Right lobe of liver (tissue), 6 donors: ENCODE data around the gene SEL1L. TPM values are rescaled to one million over a fixed set of nuclear protein-coding genes. Genes with fewer than 3 reads are reported as not detected.

Source experiments
- ATAC-seq, 4 donors: fragments of 200-7000 bp; cut with Tn5 transposase; one replicate each; pipeline ENCODE4 v1.9.1; 2020; ENCODE audit warnings: mild to moderate bottlenecking in 4 of 4, moderate library complexity in 4 of 4
- DNase-seq, 3 donors: peaks; one replicate each; pipeline ENCODE4 v3.0.0-alpha.2; 2020
- H3K27ac ChIP-seq, 3 donors: fragments of 200-600 bp; one replicate each; pipeline ENCODE4 v1.8.0; 2022
- H3K27me3 ChIP-seq, 2 donors: fragments of 200-600 bp; one replicate each; pipeline ENCODE4 v1.8.0; 2022
- H3K36me3 ChIP-seq, 4 donors: fragments of 200-600 bp; sonication (generic) in 1 of 4; one replicate each; pipeline versions ENCODE4 v1.5.1 to v1.8.0; 2017 to 2022; ENCODE audit warnings: control low read depth in 1 of 4
- H3K4me1 ChIP-seq, 4 donors: fragments of 200-600 bp; sonication (generic) in 1 of 4; one replicate each; pipeline versions ENCODE4 v1.5.1 to v1.8.0; 2017 to 2022; ENCODE audit warnings: control low read depth in 1 of 4
- H3K4me3 ChIP-seq, 3 donors: fragments of 200-600 bp; one replicate each; pipeline ENCODE4 v1.8.0; 2022
- H3K9me3 ChIP-seq, 4 donors: fragments of 200-600 bp; sonication (generic) in 1 of 4; one replicate each; pipeline versions ENCODE4 v1.5.1 to v1.8.0; 2017 to 2022; ENCODE audit warnings: control low read depth in 1 of 4
- POLR2A ChIP-seq: fragments of 450-650 bp; IDR thresholded peaks from one replicate; pipeline ENCODE4 v1.6.1; 2017; ENCODE audit warnings: antibody characterized with exemption, mild to moderate bottlenecking
- WGBS: methylation state at CpG from one replicate; pipeline ENCODE4 v1.1.6; 2018; ENCODE audit warnings: low coverage, low lambda C conversion rate; ENCODE audit not compliant: insufficient coverage; ENCODE audit errors: missing lambda C conversion rate; 5-methylcytosine and 5-hydroxymethylcytosine counted together
- intact Hi-C, 2 donors: fragments of 100-400 bp; cut with DNase I; formaldehyde crosslinking; loops; one replicate each; pipeline versions ENCODE4 v1.11.2 to v1.14.1; 2022
- total RNA-seq, 6 experiments: library from RNA; depleted of rRNA in 2 of 6; stranded (reverse); fragments of >200 nt in 2 of 6; fragmentation: NEBNext Ultra II Directional in 3 of 6; extraction: Animal tissue kit (Norgen Biotek cat#: 25700) in 3 of 6; gene quantifications; one replicate each; pipeline versions ENCODE4 v1.1.0 to v1.2.4, GENCODE V29; 2016 to 2023
- TF ChIP-seq, protein P1 (sequence below), 4 donors: fragments of 200-600 bp in 3 of 4; fragments of 450-650 bp in 1 of 4; IDR thresholded peaks; one replicate each; pipeline versions ENCODE4 v1.5.1 to v1.8.0; 2016 to 2022; ENCODE audit warnings: antibody characterized with exemption in 4 of 4, mild to moderate bottlenecking in 2 of 4
- donor health status: DM: no; HTN: yes; CAD: no.
- donor health status: DM: no; HTN: no; CAD: no.
- donor health status: DM: no; HTN: no; CAD: no.
- donor health status: DM: no; HTN: yes; CAD: no.
- donor health status: DM: no; HTN: yes; CAD: no.

Gene SEL1L
- total RNA-seq, 6 experiments from 2014 or later, result 60.7 to 146 (median 123) TPM

DNA sequence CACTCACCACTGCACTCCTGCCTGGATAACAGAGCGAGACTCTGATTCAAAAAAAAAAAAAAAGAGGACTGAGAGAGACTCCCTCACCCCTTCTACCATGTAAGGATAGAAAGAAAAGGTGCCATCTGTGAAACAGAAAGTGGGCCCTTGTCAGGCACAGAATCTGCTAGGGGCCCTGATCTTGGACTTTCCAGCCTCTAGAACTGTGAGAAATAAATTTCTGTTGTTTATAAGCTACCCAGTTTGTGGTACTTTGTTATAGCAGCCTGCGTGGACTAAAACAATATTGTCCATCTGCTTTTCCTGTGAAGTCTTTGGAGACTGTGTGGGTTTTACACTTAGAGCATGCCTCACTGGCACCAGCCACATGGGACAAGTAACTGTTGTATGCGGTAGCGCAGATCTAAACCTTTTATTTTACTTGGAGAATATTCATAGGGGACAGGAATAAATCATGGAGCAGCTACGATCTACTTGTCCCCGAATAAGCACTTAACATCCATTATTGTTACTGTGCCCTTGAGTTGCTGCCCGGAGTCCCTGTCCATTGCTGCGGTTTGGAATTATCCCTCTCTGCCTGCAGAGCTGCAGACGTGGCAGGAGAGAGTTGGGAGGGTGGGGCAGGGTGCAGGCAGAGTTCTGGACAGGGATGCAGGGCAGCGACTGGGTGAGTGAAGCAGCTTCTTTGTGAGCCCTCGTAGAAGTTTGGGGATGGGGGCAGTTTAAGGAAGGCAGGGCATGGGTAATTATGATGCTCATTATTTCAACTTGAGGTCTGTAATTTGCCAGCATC is 81.1 kb downstream of the SEL1L start:
- Histone ChIP-seq H3K4me3 (no peak overlapping the region), H3K9me3 (no peaks in the 10 kb centered on the region), H3K36me3 (no peaks in the 10 kb centered on the region), H3K4me1 (peaks cover 0 to 6% (median 0%) of the 10 kb centered on the region in 4 donors), H3K27me3 (no peaks in the 10 kb centered on the region), H3K27ac (no peak overlapping the region)
- TF ChIP-seq POLR2A, result no peak
- TF ChIP-seq, protein P1, sequence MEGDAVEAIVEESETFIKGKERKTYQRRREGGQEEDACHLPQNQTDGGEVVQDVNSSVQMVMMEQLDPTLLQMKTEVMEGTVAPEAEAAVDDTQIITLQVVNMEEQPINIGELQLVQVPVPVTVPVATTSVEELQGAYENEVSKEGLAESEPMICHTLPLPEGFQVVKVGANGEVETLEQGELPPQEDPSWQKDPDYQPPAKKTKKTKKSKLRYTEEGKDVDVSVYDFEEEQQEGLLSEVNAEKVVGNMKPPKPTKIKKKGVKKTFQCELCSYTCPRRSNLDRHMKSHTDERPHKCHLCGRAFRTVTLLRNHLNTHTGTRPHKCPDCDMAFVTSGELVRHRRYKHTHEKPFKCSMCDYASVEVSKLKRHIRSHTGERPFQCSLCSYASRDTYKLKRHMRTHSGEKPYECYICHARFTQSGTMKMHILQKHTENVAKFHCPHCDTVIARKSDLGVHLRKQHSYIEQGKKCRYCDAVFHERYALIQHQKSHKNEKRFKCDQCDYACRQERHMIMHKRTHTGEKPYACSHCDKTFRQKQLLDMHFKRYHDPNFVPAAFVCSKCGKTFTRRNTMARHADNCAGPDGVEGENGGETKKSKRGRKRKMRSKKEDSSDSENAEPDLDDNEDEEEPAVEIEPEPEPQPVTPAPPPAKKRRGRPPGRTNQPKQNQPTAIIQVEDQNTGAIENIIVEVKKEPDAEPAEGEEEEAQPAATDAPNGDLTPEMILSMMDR (IDR thresholded peaks at IDR 0.05), result no peak
- WGBS, result 56% methylated on average over 10 of the region's 11 CpGs
- intact Hi-C loops, result loop anchor here in 1 of 2 donors (5.0 kb wide), 1 partner anchor 180 kb away; no protein-coding TSS in a partner anchor
- no peak for DNase-seq
- ATAC-seq, result no peak

DNA sequence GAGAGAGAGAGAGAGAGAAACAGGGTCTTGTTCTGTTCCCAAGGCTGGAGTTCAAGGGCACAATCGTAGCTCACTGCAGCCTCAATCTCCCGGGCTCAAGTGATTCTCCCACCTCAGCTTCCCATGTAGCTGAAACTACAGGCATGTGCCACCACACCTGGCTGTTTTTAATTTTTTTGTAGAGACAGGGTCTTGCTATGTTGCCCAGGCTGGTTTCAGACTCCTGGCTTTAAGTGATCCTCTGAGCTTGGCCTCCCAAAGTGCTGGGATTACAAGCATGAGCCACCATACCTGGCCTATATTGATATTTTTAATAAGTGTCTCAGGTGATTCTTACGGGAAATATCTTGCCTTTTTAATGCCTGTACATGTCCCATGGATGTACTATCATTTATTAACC is 82.7 kb downstream of the SEL1L start:
- H3K27ac ChIP-seq, result no peak overlapping the region
- H3K4me3 ChIP-seq, result no peak overlapping the region
- TF ChIP-seq POLR2A, result no peak
- TF ChIP-seq, protein P1 (IDR thresholded peaks at IDR 0.05), result no peak
- H3K27me3 ChIP-seq, result no peaks in the 10 kb centered on the region
- DNase-seq, result no peak
- intact Hi-C loops, result loop anchor here in 1 of 2 donors (5.0 kb wide), 1 partner anchor 179 kb away; no protein-coding TSS in a partner anchor
- H3K36me3 ChIP-seq, result no peaks in the 10 kb centered on the region
- peaks cover 0 to 6% (median 0%) of the 10 kb centered on the region in 4 donors for H3K4me1 ChIP-seq
- H3K9me3 ChIP-seq, result no peaks in the 10 kb centered on the region
- WGBS, result 84% methylated on average over 3 of the region's 3 CpGs
- ATAC-seq, result no peak

DNA sequence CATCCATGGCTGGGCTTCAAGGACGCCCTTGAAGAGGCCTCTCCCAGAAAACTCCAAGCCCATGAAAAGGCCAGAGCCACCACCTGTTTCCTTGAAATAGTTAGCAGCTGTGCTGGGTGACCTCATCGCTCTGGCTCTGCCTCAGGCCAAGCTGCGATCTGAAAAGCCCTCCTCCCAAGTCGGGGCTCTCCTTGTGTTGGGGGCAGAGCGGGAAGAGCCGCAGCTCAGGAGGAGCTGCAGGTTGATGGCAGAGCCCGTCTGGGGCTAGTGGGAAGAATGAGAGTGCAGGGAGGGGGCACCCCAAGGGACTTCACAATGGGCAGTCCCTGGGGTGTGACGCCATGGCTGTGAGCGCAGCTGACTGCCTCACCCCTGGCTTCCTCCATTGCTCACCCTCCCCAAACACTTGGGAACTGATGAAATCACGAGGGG is 83.5 kb downstream of the SEL1L start:
- H3K36me3 ChIP-seq, result no peaks in the 10 kb centered on the region
- no peaks in the 10 kb centered on the region for H3K27me3 ChIP-seq
- intact Hi-C loops, result loop anchor here in 1 of 2 donors (5.0 kb wide), 1 partner anchor 178 kb away; no protein-coding TSS in a partner anchor
- no peak for TF ChIP-seq POLR2A
- TF ChIP-seq, protein P1 (IDR thresholded peaks at IDR 0.05), result no peak
- ATAC-seq, result no peak
- H3K4me3 ChIP-seq, result no peak overlapping the region
- 73% methylated on average over 3 of the region's 10 CpGs for WGBS
- no peaks in the 10 kb centered on the region for H3K9me3 ChIP-seq
- DNase-seq, result no peak
- peaks cover 0 to 6% (median 0%) of the 10 kb centered on the region in 4 donors for H3K4me1 ChIP-seq
- H3K27ac ChIP-seq, result no peak overlapping the region

DNA sequence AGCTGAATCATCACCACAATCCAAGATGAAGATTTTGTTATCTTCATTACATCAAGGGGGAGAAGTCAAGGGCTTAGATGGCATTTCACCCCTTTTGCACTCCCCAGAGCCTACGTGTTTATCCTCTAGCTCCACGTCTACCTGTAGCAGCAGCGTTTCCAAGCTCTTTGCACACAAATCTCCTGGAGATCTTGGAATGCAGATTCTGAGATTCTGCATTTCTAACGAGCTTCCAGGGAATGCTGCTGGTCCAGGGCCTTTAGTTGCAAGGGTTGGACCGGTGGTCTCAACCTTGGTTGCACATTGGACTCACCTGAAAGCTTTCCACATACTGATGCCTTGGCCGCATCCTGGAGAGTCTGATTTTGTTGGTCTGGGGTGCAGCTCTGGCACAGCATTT is 84.1 kb downstream of the SEL1L start:
- intact Hi-C loops, result no loop called here
- ATAC-seq, result no peak
- TF ChIP-seq, protein P1 (IDR thresholded peaks at IDR 0.05), result no peak
- TF ChIP-seq POLR2A, result no peak
- WGBS, result 67% methylated on average over 5 of the region's 6 CpGs
- H3K4me3 ChIP-seq, result no peak overlapping the region
- DNase-seq, result no peak
- H3K4me1 ChIP-seq, result peaks cover 0 to 6% (median 0%) of the 10 kb centered on the region in 4 donors
- H3K27ac ChIP-seq, result no peak overlapping the region
- H3K27me3 ChIP-seq, result no peaks in the 10 kb centered on the region
- H3K9me3 ChIP-seq, result no peaks in the 10 kb centered on the region
- no peaks in the 10 kb centered on the region for H3K36me3 ChIP-seq
